HCT116 (cell line): ENCODE data around the gene UNC93B1. TPM values are rescaled to one million over a fixed set of nuclear protein-coding genes. Genes with fewer than 3 reads are reported as not detected.

ENCODE experiments used
- ATAC-seq: fragments of 200-7000 bp; cut with Tn5 transposase; 2 replicates; pipeline ENCODE4 v1.9.1; 2020; ENCODE audit warnings: mild to moderate bottlenecking, moderate library complexity
- BruUV-seq: library from RNA; stranded (reverse); fragments of 400-500 nt; replicated peaks from 2 replicates; lab custom pipeline; 2021; lab: Mats Ljungman, UMichigan
- CTCF ChIA-PET: fragments of 300-600 bp; sonication (Branson Sonifier 250); formaldehyde crosslinking; loops from one replicate; lab custom pipeline; 2021; ENCODE audit warnings: antibody characterized with exemption; lab: Charles Lee
- POLR2A ChIA-PET: fragments of 300-600, 350-600 bp; sonication (Branson Sonifier 250); formaldehyde crosslinking; loops from one replicate; lab custom pipeline; 2021; ENCODE audit warnings: antibody characterized with exemption; lab: Charles Lee
- RAD21 ChIA-PET, 2 experiments: fragments of 300-600 bp; sonication (Branson Sonifier 250); formaldehyde crosslinking; loops; one replicate each; lab custom pipeline; 2023; ENCODE audit warnings: low total read pairs in 2 of 2; ENCODE audit not compliant: uncharacterized antibody in 2 of 2, unreplicated experiment in 2 of 2, low non-redundant PET in 1 of 2; lab: Charles Lee
- DNase-seq: peaks from one replicate; pipeline ENCODE4 v3.0.0-alpha.2; 2010; ENCODE audit warnings: low read depth, low spot score
- H2AFZ ChIP-seq: fragments of 200-600 bp; shearing (Covaris generic), sonication (generic); 2 replicates; pipeline ENCODE4 v1.6.1; 2017; ENCODE audit warnings: low read depth, mixed run types, mixed read lengths, antibody characterized with exemption, low read length; ENCODE audit not compliant: poor library complexity, severe bottlenecking
- H3K27ac ChIP-seq: 2 replicates; pipeline ENCODE4 v1.5.1; 2012; ENCODE audit warnings: low read depth, low read length
- H3K27me3 ChIP-seq: fragments of 200-600 bp; sonication (generic); 2 replicates; pipeline ENCODE4 v1.6.1; 2016; ENCODE audit warnings: mixed run types, low read length, mixed read lengths; ENCODE audit not compliant: insufficient read depth
- H3K36me3 ChIP-seq, 2 experiments: fragments of 200-500 bp in 1 of 2; fragments of 200-600 bp in 1 of 2; sonication (Bioruptor generic) in 1 of 2; sonication (generic) in 1 of 2; 2 replicates each; pipeline versions ENCODE4 v1.5.1 to v1.6.1; 2014 to 2016; ENCODE audit warnings: low read length in 2 of 2, inconsistent platforms in 1 of 2, mixed read lengths in 1 of 2, mixed run types in 1 of 2; ENCODE audit not compliant: insufficient read depth in 2 of 2, control insufficient read depth in 1 of 2
- H3K4me1 ChIP-seq, 2 experiments: fragments of 200-600 bp in 1 of 2; sonication (generic) in 1 of 2; 2 replicates each; pipeline versions ENCODE4 v1.5.1 to v1.6.1; 2012 to 2017; ENCODE audit warnings: low read length in 2 of 2, inconsistent platforms in 1 of 2, mild to moderate bottlenecking in 1 of 2, mixed read lengths in 1 of 2, mixed run types in 1 of 2, moderate library complexity in 1 of 2; ENCODE audit not compliant: insufficient read depth in 2 of 2, control insufficient read depth in 1 of 2
- H3K4me2 ChIP-seq: fragments of 200-600 bp; sonication (generic); 2 replicates; pipeline ENCODE4 v1.6.1; 2017; ENCODE audit warnings: mixed run types, low read length, mixed read lengths
- H3K4me3 ChIP-seq, 2 experiments: fragments of 200-600 bp in 1 of 2; sonication (generic) in 1 of 2; replicated peaks in 1 of 2; 2 replicates each; pipeline ENCODE4 v1.5.1; 2011 to 2016; ENCODE audit warnings: low read length in 2 of 2, control low read depth in 1 of 2, low read depth in 1 of 2, mild to moderate bottlenecking in 1 of 2, mixed read lengths in 1 of 2, mixed run types in 1 of 2
- H3K79me2 ChIP-seq: fragments of 200-600 bp; sonication (generic); 2 replicates; pipeline ENCODE4 v1.6.1; 2017; ENCODE audit warnings: mild to moderate bottlenecking, mixed run types, low read length, moderate library complexity, mixed read lengths; ENCODE audit not compliant: insufficient read depth
- H3K9ac ChIP-seq: fragments of 200-600 bp; sonication (generic); 2 replicates; pipeline ENCODE4 v1.6.1; 2016; ENCODE audit warnings: low read length, mixed read lengths
- H3K9me2 ChIP-seq: fragments of 200-600 bp; sonication (generic), shearing (Covaris generic); 2 replicates; pipeline ENCODE4 v1.6.1; 2017; ENCODE audit warnings: mixed run types, mild to moderate bottlenecking, moderate library complexity; ENCODE audit not compliant: insufficient read depth
- H3K9me3 ChIP-seq, 2 experiments: fragments of 200-500 bp in 1 of 2; fragments of 200-600 bp in 1 of 2; sonication (Bioruptor generic) in 1 of 2; sonication (generic) in 1 of 2; 2 replicates each; pipeline ENCODE4 v1.6.1; 2014 to 2017; ENCODE audit warnings: low read length in 2 of 2, mixed read lengths in 2 of 2, inconsistent platforms in 1 of 2, low read depth in 1 of 2, mild to moderate bottlenecking in 1 of 2, mixed run types in 1 of 2, moderate library complexity in 1 of 2; ENCODE audit not compliant: control insufficient read depth in 1 of 2, insufficient read depth in 1 of 2
- H4K20me1 ChIP-seq: fragments of 200-600 bp; sonication (generic), shearing (Covaris generic); 2 replicates; pipeline ENCODE4 v1.6.1; 2017; ENCODE audit warnings: mixed run types, mild to moderate bottlenecking, moderate library complexity; ENCODE audit not compliant: insufficient read depth
- ATF3 ChIP-seq: IDR thresholded peaks from 2 replicates; pipeline ENCODE4 v1.6.1; 2012
- CBX3 ChIP-seq: IDR thresholded peaks from 2 replicates; pipeline ENCODE4 v1.6.1; 2012; ENCODE audit warnings: low read depth
- CTCF ChIP-seq, 3 experiments: fragments of 200-600 bp in 1 of 3; sonication (generic) in 1 of 3; IDR thresholded peaks in 2 of 3; conservative IDR thresholded peaks in 1 of 3; 2 replicates each; pipeline ENCODE4 v1.5.1; 2012 to 2017; ENCODE audit warnings: low read depth in 2 of 3, low read length in 2 of 3, antibody characterized with exemption in 1 of 3, borderline replicate concordance in 1 of 3, control low read depth in 1 of 3, mild to moderate bottlenecking in 1 of 3, mixed read lengths in 1 of 3, mixed run types in 1 of 3, moderate library complexity in 1 of 3; ENCODE audit not compliant: insufficient read depth in 1 of 3
- EZH2phosphoT487 ChIP-seq: fragments of 200-600 bp; IDR thresholded peaks from 2 replicates; pipeline ENCODE4 v1.6.1; 2018; ENCODE audit warnings: antibody characterized with exemption, borderline replicate concordance
- FOSL1 ChIP-seq: IDR thresholded peaks from 2 replicates; pipeline ENCODE4 v1.6.1; 2012; ENCODE audit warnings: low read depth
- MAX ChIP-seq: IDR thresholded peaks from 2 replicates; pipeline ENCODE4 v1.6.1; 2012
- SIN3A ChIP-seq: IDR thresholded peaks from 2 replicates; pipeline ENCODE4 v1.6.1; 2012; ENCODE audit warnings: low read depth
- SP1 ChIP-seq: IDR thresholded peaks from 2 replicates; pipeline ENCODE4 v1.6.1; 2012; ENCODE audit warnings: low read depth
- SRF ChIP-seq: IDR thresholded peaks from 2 replicates; pipeline ENCODE4 v1.6.1; 2012; ENCODE audit warnings: low read depth
- ZNF274 ChIP-seq: fragments of 200-500 bp; sonication (Bioruptor generic); IDR thresholded peaks from 2 replicates; pipeline ENCODE4 v1.6.1; 2014; ENCODE audit warnings: mild to moderate bottlenecking, low read depth, low read length, inconsistent platforms
- intact Hi-C: fragments of 100-400 bp; cut with micrococcal nuclease; formaldehyde crosslinking; loops from 2 replicates; pipeline ENCODE4 v1.10.0; 2022
- total RNA-seq: library from RNA; stranded (reverse); gene quantifications from one replicate; pipeline ENCODE4 v1.2.1, GENCODE V29; 2021; ENCODE audit not compliant: unreplicated experiment

UNC93B1 gene
- total RNA-seq, 1 experiment from 2014 or later: 72.9 TPM

GRCh38 chr11:68010090-68011041 lies 6.5 kb upstream of the UNC93B1 start, which contains the start of gene ALDH3B1 (continued):
- no peak for TF ChIP-seq MAX
- no peak for TF ChIP-seq CBX3
- no peak for TF ChIP-seq SIN3A
- no peak for TF ChIP-seq FOSL1
- no peak for TF ChIP-seq ZNF274
- no peak for TF ChIP-seq ATF3

- Histone ChIP-seq H3K27ac (peak overlapping the region; percentile 96), H3K36me3 (no peaks in the 10 kb centered on the region), H3K9me2 (no peaks in the 10 kb centered on the region), H2AFZ (no peak overlapping the region), H3K27me3 (no peaks in the 10 kb centered on the region), H3K4me1 (peaks cover 63 to 80% of the 10 kb centered on the region in 2 experiments), H3K9ac (peak overlapping the region; percentile 86), H3K79me2 (peaks cover 20% of the 10 kb centered on the region; the same call in 1 of the 2 replicates), H3K9me3 (no peaks in the 10 kb centered on the region), H3K4me3 (peak overlapping the region; percentile 57 to 71), H3K4me2 (peak overlapping the region; percentile 97), H4K20me1 (no peaks in the 10 kb centered on the region)
- intact Hi-C loops: loop anchor here (5.0 kb wide), 1 partner anchor 198 kb away; no protein-coding TSS in a partner anchor
- ATAC-seq (no peak), DNase-seq (no peak)
- CTCF ChIA-PET: interaction anchor here (1.0 to 2.1 kb wide), 3 partner anchors 11 to 202 kb away, joined by 3 to 9 read pairs (median 4); no protein-coding TSS in a partner anchor
- POLR2A ChIA-PET: interaction anchor here (1.3 to 1.4 kb wide), 4 partner anchors 12 to 29 kb away, joined by 3 to 9 read pairs (median 6); partner anchors contain the start of gene TCIRG1
- TSS peak; percentile 34 for BruUV-seq
- RAD21 ChIA-PET: interaction anchor here (0.7 to 1.7 kb wide), 2 partner anchors 11 to 12 kb away, joined by 3 to 7 read pairs; no protein-coding TSS in a partner anchor
- TF ChIP-seq SP1: no peak
- no peak for TF ChIP-seq EZH2phosphoT487
- peak in 1 of 3 experiments; percentile 40; a peak in 2 of 6 replicates for TF ChIP-seq CTCF (IDR thresholded peaks at IDR 0.05 in 2 of 3, conservative IDR thresholded peaks at IDR 0.05 in 1 of 3; ENCODE audit: borderline replicate concordance in 1 of 3, insufficient read depth in 1 of 3, low read depth in 2 of 3, low read length in 2 of 3)
- no peak for TF ChIP-seq SRF
These were observed 5.6 kb upstream of the UNC93B1 start for GRCh38 chr11:68009391-68010089.
